GM23338 (cell line): ENCODE measurements around the gene TRIM72. TPM values are rescaled to one million over a fixed set of nuclear protein-coding genes. Genes with fewer than 3 reads are reported as not detected.

Source experiments
- ATAC-seq: fragments of 200-7000 bp; cut with Tn5 transposase; 3 replicates; pipeline ENCODE4 v1.9.1; 2020
- DNase-seq: peaks from one replicate; pipeline ENCODE4 v3.0.0-alpha.2; 2015; ENCODE audit warnings: low spot score
- H2AFZ ChIP-seq: fragments of 200-600 bp; sonication (generic); 2 replicates; pipeline ENCODE4 v1.8.0; 2016; ENCODE audit warnings: antibody characterized with exemption, mild to moderate bottlenecking, moderate library complexity
- H3F3A ChIP-seq: fragments of 200-600 bp; sonication (generic); replicated peaks from 2 replicates; pipeline ENCODE4 v1.8.0; 2017; ENCODE audit warnings: antibody characterized with exemption, mixed run types, low read depth
- H3K27ac ChIP-seq: fragments of 200-600 bp; sonication (generic); 2 replicates; pipeline ENCODE4 v1.6.1; 2016; ENCODE audit warnings: low read depth
- H3K27me3 ChIP-seq: fragments of 200-600 bp; sonication (generic); 2 replicates; pipeline ENCODE4 v1.8.0; 2016; ENCODE audit warnings: mild to moderate bottlenecking, mixed run types, moderate library complexity; ENCODE audit not compliant: insufficient read depth
- H3K36me3 ChIP-seq: fragments of 200-600 bp; sonication (generic); 2 replicates; pipeline ENCODE4 v1.8.0; 2016; ENCODE audit warnings: mild to moderate bottlenecking; ENCODE audit not compliant: insufficient read depth
- H3K4me1 ChIP-seq: fragments of 200-600 bp; sonication (generic); 2 replicates; pipeline ENCODE4 v1.8.0; 2016; ENCODE audit warnings: mild to moderate bottlenecking, moderate library complexity; ENCODE audit not compliant: insufficient read depth
- H3K4me2 ChIP-seq: fragments of 200-600 bp; sonication (generic); 2 replicates; pipeline ENCODE4 v1.7.1; 2017; ENCODE audit warnings: mixed run types
- H3K4me3 ChIP-seq: fragments of 200-600 bp; sonication (generic); 2 replicates; pipeline ENCODE4 v1.6.1; 2016; ENCODE audit warnings: mixed run types
- H3K79me2 ChIP-seq: fragments of 200-600 bp; sonication (generic); replicated peaks from 2 replicates; pipeline ENCODE4 v1.8.0; 2017; ENCODE audit warnings: mild to moderate bottlenecking; ENCODE audit not compliant: insufficient read depth
- H3K9me2 ChIP-seq: fragments of 200-600 bp; sonication (generic); 2 replicates; pipeline ENCODE4 v1.8.0; 2017; ENCODE audit not compliant: insufficient read depth
- H4K20me1 ChIP-seq: fragments of 200-600 bp; sonication (generic); replicated peaks from 2 replicates; pipeline ENCODE4 v1.8.0; 2017; ENCODE audit warnings: mild to moderate bottlenecking; ENCODE audit not compliant: insufficient read depth
- H3K27ac Mint-ChIP-seq: 2 replicates; pipeline ENCODE4 v1.8.0; 2020; ENCODE audit warnings: inconsistent platforms, mild to moderate bottlenecking, moderate library complexity, mixed read lengths
- H3K27me3 Mint-ChIP-seq: 3 replicates; pipeline ENCODE4 v1.8.0; 2022; ENCODE audit warnings: low read depth, mild to moderate bottlenecking, moderate library complexity, mixed read lengths, inconsistent platforms; ENCODE audit not compliant: insufficient read depth, poor library complexity
- H3K36me3 Mint-ChIP-seq: 3 replicates; pipeline ENCODE4 v1.8.0; 2021; ENCODE audit warnings: low read depth, mild to moderate bottlenecking, inconsistent platforms, moderate library complexity, mixed read lengths
- H3K4me1 Mint-ChIP-seq: 3 replicates; pipeline ENCODE4 v1.8.0; 2020; ENCODE audit warnings: mild to moderate bottlenecking, inconsistent platforms, mixed read lengths
- H3K4me3 Mint-ChIP-seq: 3 replicates; pipeline ENCODE4 v1.8.0; 2021; ENCODE audit warnings: moderate library complexity, mild to moderate bottlenecking, inconsistent platforms, mixed read lengths
- H3K9me3 Mint-ChIP-seq: 3 replicates; pipeline ENCODE4 v1.8.0; 2020; ENCODE audit warnings: moderate library complexity, mild to moderate bottlenecking, inconsistent platforms, mixed read lengths
- CREB1 ChIP-seq: fragments of 250-450 bp; sonication (Bioruptor Pico); IDR thresholded peaks from 2 replicates; pipeline ENCODE4 v1.5.0; 2020; ENCODE audit warnings: low read depth, mild to moderate bottlenecking, moderate library complexity
- EZH2 ChIP-seq: fragments of 200-600 bp; sonication (generic); IDR thresholded peaks from one replicate; pipeline ENCODE4 v1.8.0; 2017; ENCODE audit warnings: antibody characterized with exemption, mild to moderate bottlenecking, low read depth; ENCODE audit not compliant: unreplicated experiment
- EZH2phosphoT487 ChIP-seq: fragments of 200-600 bp; sonication (generic); IDR thresholded peaks from one replicate; pipeline ENCODE4 v1.8.1; 2018; ENCODE audit warnings: antibody characterized with exemption; ENCODE audit not compliant: unreplicated experiment
- JUNB ChIP-seq: IDR thresholded peaks from one replicate; pipeline ENCODE4 v1.6.1; 2016; ENCODE audit warnings: antibody characterized with exemption; ENCODE audit not compliant: unreplicated experiment
- NANOG ChIP-seq: IDR thresholded peaks from 2 replicates; pipeline ENCODE4 v1.6.1; 2016; ENCODE audit warnings: antibody characterized with exemption, borderline replicate concordance
- POLR2AphosphoS5 ChIP-seq: IDR thresholded peaks from 2 replicates; pipeline ENCODE4 v1.6.1; 2016; ENCODE audit warnings: antibody characterized with exemption, low read depth
- STAT1 ChIP-seq: IDR thresholded peaks from one replicate; pipeline ENCODE4 v1.6.1; 2016; ENCODE audit warnings: antibody characterized with exemption; ENCODE audit not compliant: unreplicated experiment
- ZNF114 ChIP-seq: fragments of 250-450 bp; sonication (Bioruptor Pico); IDR thresholded peaks from 2 replicates; pipeline ENCODE4 v1.5.0; 2020; ENCODE audit warnings: mild to moderate bottlenecking, moderate library complexity
- ZNF331 ChIP-seq: fragments of 250-450 bp; sonication (Bioruptor Pico); IDR thresholded peaks from 2 replicates; pipeline ENCODE4 v1.5.0; 2020; ENCODE audit warnings: low read depth, mild to moderate bottlenecking, moderate library complexity
- polyA plus RNA-seq: library from polyadenylated mRNA; unstranded; fragments of >200 nt; fragmentation: Nextera tagmentation; extraction: Ambion mirVana; gene quantifications from 2 replicates; pipeline ENCODE4 v1.2.1, GENCODE V29; 2016
- total RNA-seq: library from RNA; depleted of rRNA; stranded (reverse); fragments of >200 nt; shearing (Covaris generic); gene quantifications from 2 replicates; pipeline ENCODE4 v1.2.3, GENCODE V29; 2014
- TF ChIP-seq, protein P1 (sequence below): IDR thresholded peaks from one replicate; pipeline ENCODE4 v1.6.1; 2018; ENCODE audit warnings: antibody characterized with exemption; ENCODE audit not compliant: unreplicated experiment
- TF ChIP-seq, protein P2 (sequence below), 2 experiments: fragments of 200-600 bp in 1 of 2; sonication (generic) in 1 of 2; conservative IDR thresholded peaks; 2 replicates each; pipeline versions ENCODE4 v1.5.1 to v1.6.1; 2016 to 2017; ENCODE audit warnings: antibody characterized with exemption in 2 of 2, low read depth in 2 of 2, mild to moderate bottlenecking in 2 of 2, moderate library complexity in 1 of 2
- TF ChIP-seq, protein P3 (sequence below): IDR thresholded peaks from 2 replicates; pipeline ENCODE4 v1.6.1; 2016; ENCODE audit warnings: antibody characterized with exemption

The TRIM72 gene
- total and polyA plus RNA-seq, 2 experiments from 2014 or later: 0.81 to 1.3 TPM

DNA sequence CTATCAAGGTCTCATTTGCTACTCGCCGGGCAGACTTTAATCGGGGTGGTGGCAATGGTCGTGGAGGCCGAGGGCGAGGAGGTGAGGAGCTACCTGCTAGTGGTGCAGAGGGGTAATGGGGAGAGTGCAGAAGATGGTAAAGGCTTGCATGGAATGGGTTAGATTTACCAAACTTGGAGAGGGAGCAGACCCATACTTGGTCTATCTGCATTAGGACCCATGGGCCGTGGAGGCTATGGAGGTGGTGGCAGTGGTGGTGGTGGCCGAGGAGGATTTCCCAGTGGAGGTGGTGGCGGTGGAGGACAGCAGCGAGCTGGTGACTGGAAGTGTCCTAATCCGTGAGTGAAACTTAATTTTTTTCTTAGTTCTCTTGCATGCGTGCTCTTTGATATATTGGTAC, 23.9 kb upstream of the TRIM72 start (continued):
- TF ChIP-seq, protein P1, sequence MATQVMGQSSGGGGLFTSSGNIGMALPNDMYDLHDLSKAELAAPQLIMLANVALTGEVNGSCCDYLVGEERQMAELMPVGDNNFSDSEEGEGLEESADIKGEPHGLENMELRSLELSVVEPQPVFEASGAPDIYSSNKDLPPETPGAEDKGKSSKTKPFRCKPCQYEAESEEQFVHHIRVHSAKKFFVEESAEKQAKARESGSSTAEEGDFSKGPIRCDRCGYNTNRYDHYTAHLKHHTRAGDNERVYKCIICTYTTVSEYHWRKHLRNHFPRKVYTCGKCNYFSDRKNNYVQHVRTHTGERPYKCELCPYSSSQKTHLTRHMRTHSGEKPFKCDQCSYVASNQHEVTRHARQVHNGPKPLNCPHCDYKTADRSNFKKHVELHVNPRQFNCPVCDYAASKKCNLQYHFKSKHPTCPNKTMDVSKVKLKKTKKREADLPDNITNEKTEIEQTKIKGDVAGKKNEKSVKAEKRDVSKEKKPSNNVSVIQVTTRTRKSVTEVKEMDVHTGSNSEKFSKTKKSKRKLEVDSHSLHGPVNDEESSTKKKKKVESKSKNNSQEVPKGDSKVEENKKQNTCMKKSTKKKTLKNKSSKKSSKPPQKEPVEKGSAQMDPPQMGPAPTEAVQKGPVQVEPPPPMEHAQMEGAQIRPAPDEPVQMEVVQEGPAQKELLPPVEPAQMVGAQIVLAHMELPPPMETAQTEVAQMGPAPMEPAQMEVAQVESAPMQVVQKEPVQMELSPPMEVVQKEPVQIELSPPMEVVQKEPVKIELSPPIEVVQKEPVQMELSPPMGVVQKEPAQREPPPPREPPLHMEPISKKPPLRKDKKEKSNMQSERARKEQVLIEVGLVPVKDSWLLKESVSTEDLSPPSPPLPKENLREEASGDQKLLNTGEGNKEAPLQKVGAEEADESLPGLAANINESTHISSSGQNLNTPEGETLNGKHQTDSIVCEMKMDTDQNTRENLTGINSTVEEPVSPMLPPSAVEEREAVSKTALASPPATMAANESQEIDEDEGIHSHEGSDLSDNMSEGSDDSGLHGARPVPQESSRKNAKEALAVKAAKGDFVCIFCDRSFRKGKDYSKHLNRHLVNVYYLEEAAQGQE: no peak

GRCh38 chr16:31190818-31191444, 23.0 kb upstream of the TRIM72 start:
- Mint-ChIP-seq H3K27ac (no peak overlapping the region), H3K27me3 (peaks cover 13% of the 10 kb centered on the region), H3K9me3 (no peaks in the 10 kb centered on the region), H3K4me3 (no peak overlapping the region; the same call in 2 of the 3 replicates), H3K4me1 (peaks cover 9% of the 10 kb centered on the region), H3K36me3 (peaks cover 100% of the 10 kb centered on the region)
- ATAC-seq (no peak), DNase-seq (no peak)
- Histone ChIP-seq H3K9me2 (no peaks in the 10 kb centered on the region), H3K4me3 (no peak overlapping the region), H2AFZ (no peak overlapping the region), H3F3A (peaks cover 92% of the 10 kb centered on the region), H4K20me1 (peaks cover 86% of the 10 kb centered on the region), H3K36me3 (peaks cover 99% of the 10 kb centered on the region), H3K4me2 (no peak overlapping the region), H3K79me2 (peaks cover 70% of the 10 kb centered on the region), H3K4me1 (no peaks in the 10 kb centered on the region), H3K27me3 (no peaks in the 10 kb centered on the region), H3K27ac (0 out of 2 replicates have a peak overlapping the region, but pooled peaks have one; percentile 50)
- TF ChIP-seq POLR2AphosphoS5 (no peak), JUNB (no peak), NANOG (no peak), ZNF114 (CRISPR knock-in tag) (no peak), EZH2phosphoT487 (no peak), EZH2 (no peak)

DNA sequence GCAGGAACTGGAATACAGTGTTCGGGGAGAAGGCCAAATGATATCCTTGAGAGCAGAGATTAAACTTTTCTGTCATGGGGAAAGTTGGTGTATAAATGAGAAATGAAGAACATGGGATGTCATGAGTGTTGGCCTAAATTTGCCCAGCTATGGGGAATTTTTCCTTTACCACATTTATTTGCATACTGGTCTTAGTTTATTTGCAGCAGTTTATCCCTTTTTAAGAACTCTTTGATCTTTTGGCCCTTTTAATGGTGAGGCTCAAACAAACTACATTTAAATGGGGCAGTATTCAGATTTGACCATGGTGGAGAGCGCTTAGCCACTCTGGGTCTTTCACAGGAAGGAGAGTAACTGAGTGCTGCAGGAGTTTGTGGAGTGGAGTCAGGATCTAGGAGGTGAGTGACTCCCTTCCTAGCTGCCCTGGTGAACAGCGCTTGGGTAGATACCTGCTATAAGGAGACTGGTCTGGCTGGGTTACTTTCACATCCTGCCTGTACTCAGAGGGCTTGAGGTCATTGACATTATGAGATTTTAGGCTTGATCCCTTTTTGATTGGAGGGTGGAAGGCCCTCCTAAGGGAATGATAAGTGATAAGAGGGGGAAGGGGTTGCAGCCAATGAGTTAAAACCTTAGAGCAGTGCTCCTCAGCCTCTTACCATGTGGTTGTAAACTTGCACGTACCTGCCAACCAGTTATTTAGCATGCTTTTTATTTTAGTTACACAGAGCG, 22.1 kb upstream of the TRIM72 start:
- Histone ChIP-seq H2AFZ (no peak overlapping the region), H3K4me2 (no peak overlapping the region), H3K9me2 (no peaks in the 10 kb centered on the region), H3K4me3 (no peak overlapping the region), H3K27me3 (no peaks in the 10 kb centered on the region), H3F3A (peaks cover 89% of the 10 kb centered on the region), H3K79me2 (peaks cover 61% of the 10 kb centered on the region), H4K20me1 (peaks cover 84% of the 10 kb centered on the region), H3K4me1 (no peaks in the 10 kb centered on the region), H3K36me3 (peaks cover 91% of the 10 kb centered on the region), H3K27ac (no peak overlapping the region)
- DNase-seq: no peak
- no peak overlapping the region; the same call in 1 of the 2 replicates for H3K27ac Mint-ChIP-seq
- no peaks in the 10 kb centered on the region for H3K9me3 Mint-ChIP-seq
- peaks cover 100% of the 10 kb centered on the region for H3K36me3 Mint-ChIP-seq
- no peak for ATAC-seq
- peaks cover 13% of the 10 kb centered on the region for H3K27me3 Mint-ChIP-seq
- TF ChIP-seq, protein P2, sequence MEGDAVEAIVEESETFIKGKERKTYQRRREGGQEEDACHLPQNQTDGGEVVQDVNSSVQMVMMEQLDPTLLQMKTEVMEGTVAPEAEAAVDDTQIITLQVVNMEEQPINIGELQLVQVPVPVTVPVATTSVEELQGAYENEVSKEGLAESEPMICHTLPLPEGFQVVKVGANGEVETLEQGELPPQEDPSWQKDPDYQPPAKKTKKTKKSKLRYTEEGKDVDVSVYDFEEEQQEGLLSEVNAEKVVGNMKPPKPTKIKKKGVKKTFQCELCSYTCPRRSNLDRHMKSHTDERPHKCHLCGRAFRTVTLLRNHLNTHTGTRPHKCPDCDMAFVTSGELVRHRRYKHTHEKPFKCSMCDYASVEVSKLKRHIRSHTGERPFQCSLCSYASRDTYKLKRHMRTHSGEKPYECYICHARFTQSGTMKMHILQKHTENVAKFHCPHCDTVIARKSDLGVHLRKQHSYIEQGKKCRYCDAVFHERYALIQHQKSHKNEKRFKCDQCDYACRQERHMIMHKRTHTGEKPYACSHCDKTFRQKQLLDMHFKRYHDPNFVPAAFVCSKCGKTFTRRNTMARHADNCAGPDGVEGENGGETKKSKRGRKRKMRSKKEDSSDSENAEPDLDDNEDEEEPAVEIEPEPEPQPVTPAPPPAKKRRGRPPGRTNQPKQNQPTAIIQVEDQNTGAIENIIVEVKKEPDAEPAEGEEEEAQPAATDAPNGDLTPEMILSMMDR (conservative IDR thresholded peaks at IDR 0.05; ENCODE audit: low read depth in 2 of 2): no peak
- TF ChIP-seq POLR2AphosphoS5 (no peak), CREB1 (CRISPR knock-in tag) (no peak), JUNB (no peak), STAT1 (no peak), EZH2phosphoT487 (no peak), ZNF331 (no peak), NANOG (no peak)
- TF ChIP-seq, protein P3, sequence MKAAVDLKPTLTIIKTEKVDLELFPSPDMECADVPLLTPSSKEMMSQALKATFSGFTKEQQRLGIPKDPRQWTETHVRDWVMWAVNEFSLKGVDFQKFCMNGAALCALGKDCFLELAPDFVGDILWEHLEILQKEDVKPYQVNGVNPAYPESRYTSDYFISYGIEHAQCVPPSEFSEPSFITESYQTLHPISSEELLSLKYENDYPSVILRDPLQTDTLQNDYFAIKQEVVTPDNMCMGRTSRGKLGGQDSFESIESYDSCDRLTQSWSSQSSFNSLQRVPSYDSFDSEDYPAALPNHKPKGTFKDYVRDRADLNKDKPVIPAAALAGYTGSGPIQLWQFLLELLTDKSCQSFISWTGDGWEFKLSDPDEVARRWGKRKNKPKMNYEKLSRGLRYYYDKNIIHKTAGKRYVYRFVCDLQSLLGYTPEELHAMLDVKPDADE: no peak
- H3K4me1 Mint-ChIP-seq: peaks cover 4% of the 10 kb centered on the region
- H3K4me3 Mint-ChIP-seq: no peak overlapping the region
